Testis (tissue), 2 donors: Measurements from ENCODE around the gene PRKAR2A.

ENCODE experiments used
- CTCF ChIP-seq, 3 experiments: fragments of 450-650 bp in 2 of 3; fragments of 200-600 bp in 1 of 3; sonication (generic) in 1 of 3; IDR thresholded peaks; one replicate each; pipeline ENCODE4 v1.5.1; 2016 to 2019; ENCODE audit warnings: antibody characterized with exemption in 3 of 3, mild to moderate bottlenecking in 2 of 3, moderate library complexity in 1 of 3
- POLR2A ChIP-seq: fragments of 450-650 bp; IDR thresholded peaks from one replicate; pipeline ENCODE4 v1.6.1; 2017; ENCODE audit warnings: antibody characterized with exemption, mild to moderate bottlenecking, moderate library complexity

- TF ChIP-seq CTCF (IDR thresholded peaks at IDR 0.05) (no peak), POLR2A (no peak)
These were observed 51.5 kb downstream of the PRKAR2A start for GRCh38 chr3:48795997-48796732.
